IMR-90 (cell line): Measurements from ENCODE around the gene OPCML. TPM values are rescaled to one million over a fixed set of nuclear protein-coding genes. Genes with fewer than 3 reads are reported as not detected.

Experiments
- ATAC-seq: fragments of 200-7000 bp; cut with Tn5 transposase; 2 replicates; pipeline ENCODE4 v1.9.1; 2020; ENCODE audit warnings: low read depth, mild to moderate bottlenecking, moderate library complexity
- BruUV-seq: library from RNA; stranded (reverse); fragments of 400-500 nt; replicated peaks from 2 replicates; lab custom pipeline; 2021; lab: Mats Ljungman, UMichigan
- CTCF ChIA-PET: fragments of 300-600 bp; formaldehyde crosslinking; extraction: SDS; loops from one replicate; lab custom pipeline; 2021; ENCODE audit warnings: antibody characterized with exemption; lab: Yijun Ruan, JAX
- POLR2A ChIA-PET: fragments of 300-600 bp; sonication (Branson Sonifier 250); formaldehyde crosslinking; loops from one replicate; lab custom pipeline; 2022; ENCODE audit warnings: antibody characterized with exemption; ENCODE audit not compliant: unreplicated experiment; lab: Charles Lee
- DNase-seq: peaks from one replicate; pipeline ENCODE4 v3.0.0; 2013
- H2AFZ ChIP-seq: replicated peaks from 2 replicates; pipeline ENCODE3; 2013; ENCODE audit warnings: low read length, mild to moderate bottlenecking; ENCODE audit not compliant: poor library complexity
- H2AK5ac ChIP-seq: 2 replicates; pipeline ENCODE4 v1.6.1; 2013; ENCODE audit warnings: low read depth, low read length, inconsistent platforms
- H2AK9ac ChIP-seq: replicated peaks from 2 replicates; pipeline ENCODE3; 2013; ENCODE audit warnings: mild to moderate bottlenecking, low read depth, low read length, moderate library complexity; ENCODE audit not compliant: poor library complexity
- H2BK120ac ChIP-seq: 2 replicates; pipeline ENCODE4 v1.6.1; 2013; ENCODE audit warnings: low read depth, low read length, inconsistent platforms
- H2BK15ac ChIP-seq: 3 replicates; pipeline ENCODE4 v1.6.1; 2013; ENCODE audit warnings: low read depth, low read length, inconsistent platforms
- H2BK20ac ChIP-seq: 2 replicates; pipeline ENCODE4 v1.6.1; 2013; ENCODE audit warnings: low read depth, mild to moderate bottlenecking, inconsistent platforms, low read length, moderate library complexity
- H2BK5ac ChIP-seq: 2 replicates; pipeline ENCODE4 v1.6.1; 2013; ENCODE audit warnings: mild to moderate bottlenecking, low read depth, low read length, inconsistent platforms; ENCODE audit not compliant: poor library complexity, severe bottlenecking
- H3K14ac ChIP-seq: replicated peaks from 2 replicates; pipeline ENCODE4 v1.6.1; 2013; ENCODE audit warnings: low read depth, low read length, inconsistent platforms
- H3K18ac ChIP-seq: 2 replicates; pipeline ENCODE4 v1.6.1; 2013; ENCODE audit warnings: low read depth, low read length, control low read depth
- H3K23ac ChIP-seq: 2 replicates; pipeline ENCODE4 v1.6.1; 2013; ENCODE audit warnings: low read depth, low read length, inconsistent platforms
- H3K27ac ChIP-seq: 2 replicates; pipeline ENCODE4 v1.5.1; 2013; ENCODE audit warnings: mild to moderate bottlenecking, control low read depth, low read length; ENCODE audit not compliant: insufficient read depth
- H3K27me3 ChIP-seq: 2 replicates; pipeline ENCODE4 v1.6.1; 2013; ENCODE audit warnings: low read length; ENCODE audit not compliant: control insufficient read depth, insufficient read depth
- H3K36me3 ChIP-seq: 2 replicates; pipeline ENCODE4 v1.6.1; 2013; ENCODE audit warnings: low read length, mixed read lengths; ENCODE audit not compliant: control insufficient read depth, insufficient read depth
- H3K4ac ChIP-seq: 2 replicates; pipeline ENCODE4 v1.6.1; 2013; ENCODE audit warnings: low read depth, low read length, inconsistent platforms
- H3K4me1 ChIP-seq: 2 replicates; pipeline ENCODE4 v1.6.1; 2013; ENCODE audit warnings: low read length, mixed read lengths; ENCODE audit not compliant: control insufficient read depth, insufficient read depth
- H3K4me2 ChIP-seq: 2 replicates; pipeline ENCODE4 v1.6.1; 2013; ENCODE audit warnings: low read depth, mild to moderate bottlenecking, control low read depth, low read length, moderate library complexity
- H3K4me3 ChIP-seq: 2 replicates; pipeline ENCODE4 v1.5.1; 2013; ENCODE audit warnings: low read depth, mild to moderate bottlenecking, control low read depth, low read length, moderate library complexity; ENCODE audit not compliant: insufficient read depth
- H3K56ac ChIP-seq: 2 replicates; pipeline ENCODE4 v1.6.1; 2013; ENCODE audit warnings: low read length, inconsistent platforms; ENCODE audit not compliant: insufficient read depth; ENCODE audit errors: extremely low read depth
- H3K79me1 ChIP-seq, 2 experiments: 2 replicates each; pipeline ENCODE4 v1.6.1; 2013; ENCODE audit warnings: low read length in 2 of 2, inconsistent platforms in 1 of 2, low read depth in 1 of 2
- H3K9ac ChIP-seq: 2 replicates; pipeline ENCODE4 v1.6.1; 2013; ENCODE audit warnings: low read depth, low read length, control low read depth
- H3K9me1 ChIP-seq: 2 replicates; pipeline ENCODE4 v1.6.1; 2013; ENCODE audit warnings: low read length, inconsistent platforms; ENCODE audit not compliant: insufficient read depth
- H3K9me3 ChIP-seq: 2 replicates; pipeline ENCODE4 v1.6.1; 2013; ENCODE audit warnings: low read length; ENCODE audit not compliant: control insufficient read depth, insufficient read depth
- H4K20me1 ChIP-seq: 2 replicates; pipeline ENCODE4 v1.6.1; 2013; ENCODE audit warnings: low read length, inconsistent platforms; ENCODE audit not compliant: insufficient read depth
- H4K5ac ChIP-seq: 2 replicates; pipeline ENCODE4 v1.6.1; 2013; ENCODE audit warnings: mild to moderate bottlenecking, low read depth, low read length, control low read depth
- H4K8ac ChIP-seq, 2 experiments: 2 replicates each; pipeline ENCODE4 v1.6.1; 2013; ENCODE audit warnings: low read depth in 2 of 2, low read length in 2 of 2, control low read depth in 1 of 2, inconsistent platforms in 1 of 2
- H4K91ac ChIP-seq: 2 replicates; pipeline ENCODE4 v1.6.1; 2013; ENCODE audit warnings: low read depth, low read length, inconsistent platforms; ENCODE audit not compliant: insufficient read depth
- BHLHE40 ChIP-seq: fragments of 150-350 bp; IDR thresholded peaks from 2 replicates; pipeline ENCODE4 v1.6.1; 2016; ENCODE audit warnings: mild to moderate bottlenecking, low read depth, low read length
- CEBPB ChIP-seq: IDR thresholded peaks from 2 replicates; pipeline ENCODE4 v1.6.1; 2012; ENCODE audit warnings: low read depth, low read length, improper control_type of control experiment
- CHD1 ChIP-seq: IDR thresholded peaks from 2 replicates; pipeline ENCODE4 v1.6.1; 2012; ENCODE audit warnings: low read depth, low read length, improper control_type of control experiment
- FOS ChIP-seq: fragments of 150-350 bp; IDR thresholded peaks from 2 replicates; pipeline ENCODE4 v1.6.1; 2016; ENCODE audit warnings: low read depth, low read length
- MAZ ChIP-seq: IDR thresholded peaks from 2 replicates; pipeline ENCODE4 v1.6.1; 2012; ENCODE audit warnings: low read depth, mild to moderate bottlenecking, low read length, improper control_type of control experiment, moderate library complexity, borderline replicate concordance
- NFE2L2 ChIP-seq: fragments of 150-350 bp; IDR thresholded peaks from 2 replicates; pipeline ENCODE4 v1.6.1; 2016; ENCODE audit warnings: low read depth, mild to moderate bottlenecking, low read length
- POLR2A ChIP-seq: IDR thresholded peaks from 2 replicates; pipeline ENCODE4 v1.6.1; 2012; ENCODE audit warnings: mild to moderate bottlenecking, low read depth, low read length
- RAD21 ChIP-seq: IDR thresholded peaks from 2 replicates; pipeline ENCODE4 v1.6.1; 2012; ENCODE audit warnings: low read length, improper control_type of control experiment
- RCOR1 ChIP-seq: IDR thresholded peaks from 2 replicates; pipeline ENCODE4 v1.6.1; 2012; ENCODE audit warnings: mild to moderate bottlenecking, low read length, improper control_type of control experiment; ENCODE audit not compliant: insufficient replicate concordance
- RFX5 ChIP-seq: IDR thresholded peaks from 2 replicates; pipeline ENCODE4 v1.8.0; 2012; ENCODE audit warnings: low read depth, mild to moderate bottlenecking, low read length, moderate library complexity
- WGBS, 2 experiments: methylation state at CpG; one replicate each; pipeline versions ENCODE4 v1.1.5 to v1.1.7; 2013; ENCODE audit warnings: missing lambda C conversion rate in 2 of 2; ENCODE audit not compliant: insufficient read length in 1 of 2; ENCODE audit errors: extremely low coverage in 2 of 2; 5-methylcytosine and 5-hydroxymethylcytosine counted together
- dilution Hi-C: fragments of 300-500 bp; cut with HindIII; formaldehyde crosslinking; loops from one replicate; pipeline ENCODE4 v1.14.3; 2018; ENCODE audit warnings: low sequenced_read_pairs; ENCODE audit not compliant: unreplicated experiment
- in situ Hi-C: fragments of 300-500 bp; cut with MboI; formaldehyde crosslinking; loops from 3 replicates; pipeline ENCODE4 v1.14.3; 2019; ENCODE audit warnings: low sequenced_read_pairs, inconsistent platforms, mixed read lengths
- intact Hi-C: fragments of 100-400 bp; cut with micrococcal nuclease; formaldehyde crosslinking; loops from 2 replicates; pipeline ENCODE4 v1.10.0; 2022
- polyA plus RNA-seq, 3 experiments: library from polyadenylated mRNA; depleted of rRNA; stranded (reverse); fragments of >200 nt; gene quantifications; 2 replicates each; pipeline ENCODE4 v1.2.3, GENCODE V29; 2012; ENCODE audit warnings: low replicate concordance in 1 of 3
- total RNA-seq: library from RNA; depleted of rRNA; stranded (reverse); fragments of >200 nt; gene quantifications from 2 replicates; pipeline ENCODE4 v1.2.3, GENCODE V29; 2012
- TF ChIP-seq, protein P1 (sequence below): fragments of 150-350 bp; IDR thresholded peaks from 2 replicates; pipeline ENCODE4 v1.6.1; 2017; ENCODE audit warnings: mild to moderate bottlenecking, antibody characterized with exemption, low read length, low read depth
- TF ChIP-seq, protein P2 (sequence below): fragments of 150-350 bp; IDR thresholded peaks from 2 replicates; pipeline ENCODE4 v1.6.1; 2016; ENCODE audit warnings: low read depth, mild to moderate bottlenecking, low read length, moderate library complexity, borderline replicate concordance
- TF ChIP-seq, protein P3 (sequence below): conservative IDR thresholded peaks from 2 replicates; pipeline ENCODE4 v1.5.1; 2012; ENCODE audit warnings: mild to moderate bottlenecking, low read depth, low read length, improper control_type of control experiment

Gene OPCML
- total and polyA plus RNA-seq, 2 of the 4 experiments (the other 2 are of a cell fraction): under 0.01 to 2.6 TPM

DNA sequence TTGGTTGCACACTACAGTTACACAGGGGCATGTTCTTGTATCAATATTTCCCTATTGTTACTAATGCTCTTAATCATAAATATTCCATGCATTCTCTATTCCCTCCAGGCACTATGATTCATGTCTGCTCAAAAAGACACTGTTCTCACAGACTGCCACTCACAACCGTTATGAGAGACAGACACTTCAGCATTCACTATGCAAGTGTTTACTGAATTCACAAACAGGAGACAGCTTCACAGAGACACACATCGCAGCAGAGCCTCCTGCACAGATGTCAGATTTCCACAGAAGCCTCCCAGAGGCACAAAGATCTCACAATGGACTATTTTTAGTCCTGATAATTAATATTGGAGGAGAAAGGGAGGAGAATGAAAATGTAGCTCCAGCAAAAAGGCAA is 930.4 kb downstream of the OPCML start:
- no peak overlapping the region for H3K14ac ChIP-seq
- BruUV-seq: no TSS peak
- no peaks in the 10 kb centered on the region for H3K36me3 ChIP-seq
- no peak overlapping the region for H4K8ac ChIP-seq
- no peak overlapping the region for H3K4me3 ChIP-seq
- H3K4me1 ChIP-seq: peaks cover 7% of the 10 kb centered on the region; the same call in 1 of the 2 replicates
- H2AK9ac ChIP-seq: no peak overlapping the region
- no peaks in the 10 kb centered on the region for H4K20me1 ChIP-seq
- ChIA-PET POLR2A (no interaction called here), CTCF (interaction anchor here (0.7 kb wide), 1 partner anchor 8 kb away, joined by 3 read pairs; no protein-coding TSS in a partner anchor)
- no peak overlapping the region for H2BK15ac ChIP-seq
- H2BK5ac ChIP-seq: no peak overlapping the region
- no peak overlapping the region for H3K4ac ChIP-seq
- H3K4me2 ChIP-seq: no peak overlapping the region
- H3K79me1 ChIP-seq: no peaks in the 10 kb centered on the region
- no peak overlapping the region for H3K56ac ChIP-seq
- H3K9me3 ChIP-seq: no peaks in the 10 kb centered on the region
- H3K27ac ChIP-seq: no peak overlapping the region
- no peak overlapping the region for H3K23ac ChIP-seq
- no CpG with 5 or more reads among the region's 2 CpGs for WGBS, 2 experiments
- no peaks in the 10 kb centered on the region; the same call in 1 of the 2 replicates for H3K27me3 ChIP-seq
- dilution Hi-C loops (no loop called here), in situ Hi-C loops (no loop called here), intact Hi-C loops (no loop called here)
- no peak overlapping the region for H3K9ac ChIP-seq
- DNase-seq (no peak), ATAC-seq (no peak)
- no peak overlapping the region for H2AFZ ChIP-seq
- no peak overlapping the region for H2BK20ac ChIP-seq
- H4K5ac ChIP-seq: no peak overlapping the region
- TF ChIP-seq, protein P1, sequence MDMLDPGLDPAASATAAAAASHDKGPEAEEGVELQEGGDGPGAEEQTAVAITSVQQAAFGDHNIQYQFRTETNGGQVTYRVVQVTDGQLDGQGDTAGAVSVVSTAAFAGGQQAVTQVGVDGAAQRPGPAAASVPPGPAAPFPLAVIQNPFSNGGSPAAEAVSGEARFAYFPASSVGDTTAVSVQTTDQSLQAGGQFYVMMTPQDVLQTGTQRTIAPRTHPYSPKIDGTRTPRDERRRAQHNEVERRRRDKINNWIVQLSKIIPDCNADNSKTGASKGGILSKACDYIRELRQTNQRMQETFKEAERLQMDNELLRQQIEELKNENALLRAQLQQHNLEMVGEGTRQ: no peak
- TF ChIP-seq, protein P2, sequence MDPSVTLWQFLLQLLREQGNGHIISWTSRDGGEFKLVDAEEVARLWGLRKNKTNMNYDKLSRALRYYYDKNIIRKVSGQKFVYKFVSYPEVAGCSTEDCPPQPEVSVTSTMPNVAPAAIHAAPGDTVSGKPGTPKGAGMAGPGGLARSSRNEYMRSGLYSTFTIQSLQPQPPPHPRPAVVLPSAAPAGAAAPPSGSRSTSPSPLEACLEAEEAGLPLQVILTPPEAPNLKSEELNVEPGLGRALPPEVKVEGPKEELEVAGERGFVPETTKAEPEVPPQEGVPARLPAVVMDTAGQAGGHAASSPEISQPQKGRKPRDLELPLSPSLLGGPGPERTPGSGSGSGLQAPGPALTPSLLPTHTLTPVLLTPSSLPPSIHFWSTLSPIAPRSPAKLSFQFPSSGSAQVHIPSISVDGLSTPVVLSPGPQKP: no peak
- no peak for TF ChIP-seq CEBPB
- TF ChIP-seq BHLHE40: no peak
- TF ChIP-seq FOS: no peak
- TF ChIP-seq RCOR1: no peak
- TF ChIP-seq, protein P3, sequence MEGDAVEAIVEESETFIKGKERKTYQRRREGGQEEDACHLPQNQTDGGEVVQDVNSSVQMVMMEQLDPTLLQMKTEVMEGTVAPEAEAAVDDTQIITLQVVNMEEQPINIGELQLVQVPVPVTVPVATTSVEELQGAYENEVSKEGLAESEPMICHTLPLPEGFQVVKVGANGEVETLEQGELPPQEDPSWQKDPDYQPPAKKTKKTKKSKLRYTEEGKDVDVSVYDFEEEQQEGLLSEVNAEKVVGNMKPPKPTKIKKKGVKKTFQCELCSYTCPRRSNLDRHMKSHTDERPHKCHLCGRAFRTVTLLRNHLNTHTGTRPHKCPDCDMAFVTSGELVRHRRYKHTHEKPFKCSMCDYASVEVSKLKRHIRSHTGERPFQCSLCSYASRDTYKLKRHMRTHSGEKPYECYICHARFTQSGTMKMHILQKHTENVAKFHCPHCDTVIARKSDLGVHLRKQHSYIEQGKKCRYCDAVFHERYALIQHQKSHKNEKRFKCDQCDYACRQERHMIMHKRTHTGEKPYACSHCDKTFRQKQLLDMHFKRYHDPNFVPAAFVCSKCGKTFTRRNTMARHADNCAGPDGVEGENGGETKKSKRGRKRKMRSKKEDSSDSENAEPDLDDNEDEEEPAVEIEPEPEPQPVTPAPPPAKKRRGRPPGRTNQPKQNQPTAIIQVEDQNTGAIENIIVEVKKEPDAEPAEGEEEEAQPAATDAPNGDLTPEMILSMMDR: no peak
- TF ChIP-seq MAZ: no peak
- no peak for TF ChIP-seq POLR2A
- no peak for TF ChIP-seq RFX5
- TF ChIP-seq RAD21: no peak
- no peak for TF ChIP-seq CHD1
- TF ChIP-seq NFE2L2: no peak
- H3K9me1 ChIP-seq: no peaks in the 10 kb centered on the region
- no peak overlapping the region for H3K18ac ChIP-seq
- H2AK5ac ChIP-seq: no peak overlapping the region
- no peak overlapping the region for H4K91ac ChIP-seq
- no peak overlapping the region for H2BK120ac ChIP-seq
